ENCODE results near the gene PPM1J. TPM values are rescaled to one million over a fixed set of nuclear protein-coding genes. Genes with fewer than 3 reads are reported as not detected.

PPM1J gene
- total RNA-seq, 1 donor from 2014 or later, result 1.1 TPM

- DNase-seq (ENCODE audit: low spot score), result no peak
Measured at GRCh38 chr1:112687785-112688496, 27.2 kb downstream of the PPM1J start.

- DNase-seq (ENCODE audit: low spot score), result no peak
Measured at GRCh38 chr1:112687361-112687760, 27.8 kb downstream of the PPM1J start.

- no peak for DNase-seq (ENCODE audit: low spot score)
Measured at GRCh38 chr1:112686835-112687234, 28.3 kb downstream of the PPM1J start.

- no peak for DNase-seq (ENCODE audit: low spot score)
Measured at GRCh38 chr1:112686417-112686816, 28.7 kb downstream of the PPM1J start.

GRCh38 chr1:112685913-112686312 lies 29.2 kb downstream of the PPM1J start:
- DNase-seq (ENCODE audit: low spot score), result no peak

GRCh38 chr1:112678605-112679004 lies 36.5 kb downstream of the PPM1J start:
- DNase-seq (ENCODE audit: low spot score), result no peak

GRCh38 chr1:112677501-112677900 lies 37.6 kb downstream of the PPM1J start:
- no peak for DNase-seq (ENCODE audit: low spot score)

GRCh38 chr1:112676543-112676942 lies 38.6 kb downstream of the PPM1J start:
- no peak for DNase-seq (ENCODE audit: low spot score)

GRCh38 chr1:112675728-112676381 lies 39.3 kb downstream of the PPM1J start:
- DNase-seq (ENCODE audit: low spot score), result no peak

GRCh38 chr1:112674986-112675727 lies 40.0 kb downstream of the PPM1J start:
- DNase-seq (ENCODE audit: low spot score), result no peak

- peak; percentile 64 for DNase-seq (ENCODE audit: low spot score)
Measured at GRCh38 chr1:112674440-112674985, 40.6 kb downstream of the PPM1J start, which contains the start of gene MOV10. Gene MOV10 (plus strand): TSS chr1:112674659. CDS start chr1:112674913, 254 bp downstream.

- DNase-seq (ENCODE audit: low spot score), result no peak
Measured at GRCh38 chr1:112673592-112674439, 41.3 kb downstream of the PPM1J start.

- no peak for DNase-seq (ENCODE audit: low spot score)
Measured at GRCh38 chr1:112672842-112673241, 42.3 kb downstream of the PPM1J start.

- no peak for DNase-seq (ENCODE audit: low spot score)
Measured at GRCh38 chr1:112672009-112672408, 43.1 kb downstream of the PPM1J start.

- no peak for DNase-seq (ENCODE audit: low spot score)
Measured at GRCh38 chr1:112666946-112667345, 48.2 kb downstream of the PPM1J start.

GRCh38 chr1:112665857-112666256 lies 49.3 kb downstream of the PPM1J start:
- DNase-seq (ENCODE audit: low spot score), result no peak

Other genes with a start within 250 kb of the PPM1J start
- gene WNT2B, start 206.4 kb downstream of the PPM1J start, total RNA-seq, result 8.1 TPM
- 18.8 TPM for gene ST7L, start 96.2 kb downstream of the PPM1J start, total RNA-seq
- gene CAPZA1, start 95.5 kb downstream of the PPM1J start, total RNA-seq, result 97.8 TPM
- gene MOV10, start 40.7 kb downstream of the PPM1J start, total RNA-seq, result 85.7 TPM
- 300 TPM for gene RHOC, start 8.2 kb downstream of the PPM1J start, total RNA-seq
- 21.5 TPM for gene SLC16A1, start 240.9 kb upstream of the PPM1J start, total RNA-seq

Data from mucosa of gallbladder (tissue), 1 donor.